HG02970 (cell line): ENCODE data around the gene ARVCF.

Source experiments
- ATAC-seq: cut with Tn5 transposase; IDR thresholded peaks from one replicate; pipeline ENCODE4 v1.9.1; 2021; ENCODE audit warnings: mild to moderate bottlenecking, moderate library complexity, moderate number of reproducible peaks; ENCODE audit not compliant: unreplicated experiment, low FRiP score

ARVCF gene

DNA sequence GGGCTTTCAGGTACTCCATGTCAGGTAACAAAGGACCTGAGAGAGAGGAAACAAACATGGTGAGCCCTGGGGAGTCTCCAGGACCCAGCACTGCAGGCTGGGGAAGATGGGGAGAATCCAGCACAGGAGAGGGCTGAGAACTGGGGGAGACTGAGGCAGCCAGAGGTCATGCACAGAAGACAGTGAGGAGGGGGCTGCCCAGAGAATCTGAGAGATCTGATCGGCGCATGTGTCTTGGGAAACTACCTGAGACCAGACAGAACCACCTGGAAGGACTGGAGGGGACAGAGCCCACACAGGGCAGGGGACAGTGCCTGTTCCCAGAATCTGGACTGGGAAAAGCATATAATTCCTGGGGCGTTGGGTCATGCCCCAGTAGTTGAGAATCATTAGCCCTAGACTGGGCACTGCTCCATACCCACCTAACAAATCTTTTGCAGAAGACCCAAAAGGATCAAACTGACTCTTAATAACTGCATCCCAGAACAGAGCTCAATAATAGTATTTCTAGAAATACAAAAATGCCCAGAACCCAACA lies 95.0 kb downstream of the ARVCF start:
- ATAC-seq = no peak
